Ishikawa (cell line): ENCODE data around the gene RIPOR2.

Experiments
- CEBPB ChIP-seq: IDR thresholded peaks from 2 replicates; pipeline ENCODE4 v1.6.1; 2012
- CREB1 ChIP-seq: IDR thresholded peaks from 2 replicates; pipeline ENCODE4 v1.6.1; 2012; ENCODE audit warnings: low read depth
- EGR1 ChIP-seq: IDR thresholded peaks from 2 replicates; pipeline ENCODE4 v1.6.1; 2012
- EP300 ChIP-seq: IDR thresholded peaks from 2 replicates; pipeline ENCODE4 v1.6.1; 2012; ENCODE audit warnings: borderline replicate concordance
- FOXM1 ChIP-seq: IDR thresholded peaks from 2 replicates; pipeline ENCODE4 v1.6.1; 2012; ENCODE audit warnings: low read depth, borderline replicate concordance
- NFIC ChIP-seq: IDR thresholded peaks from 2 replicates; pipeline ENCODE4 v1.6.1; 2012
- RAD21 ChIP-seq: IDR thresholded peaks from 2 replicates; pipeline ENCODE4 v1.6.1; 2012; ENCODE audit warnings: low read depth
- TAF1 ChIP-seq: IDR thresholded peaks from 2 replicates; pipeline ENCODE4 v1.6.1; 2012; ENCODE audit warnings: low read depth, mild to moderate bottlenecking
- TCF12 ChIP-seq: IDR thresholded peaks from 2 replicates; pipeline ENCODE4 v1.6.1; 2012; ENCODE audit warnings: low read depth
- TEAD4 ChIP-seq: IDR thresholded peaks from 2 replicates; pipeline ENCODE4 v1.6.1; 2012
- YY1 ChIP-seq: IDR thresholded peaks from 2 replicates; pipeline ENCODE4 v1.6.1; 2012; ENCODE audit warnings: low read depth
- ZBTB7A ChIP-seq: IDR thresholded peaks from 2 replicates; pipeline ENCODE4 v1.6.1; 2012; ENCODE audit warnings: low read depth
- TF ChIP-seq, protein P1 (sequence below): IDR thresholded peaks from 2 replicates; pipeline ENCODE4 v1.6.1; 2012
- TF ChIP-seq, protein P2 (sequence below): IDR thresholded peaks from 2 replicates; pipeline ENCODE4 v1.6.1; 2012; ENCODE audit warnings: low read depth, mild to moderate bottlenecking
- TF ChIP-seq, protein P3 (sequence below): IDR thresholded peaks from 2 replicates; pipeline ENCODE4 v1.6.1; 2012

The RIPOR2 gene

DNA sequence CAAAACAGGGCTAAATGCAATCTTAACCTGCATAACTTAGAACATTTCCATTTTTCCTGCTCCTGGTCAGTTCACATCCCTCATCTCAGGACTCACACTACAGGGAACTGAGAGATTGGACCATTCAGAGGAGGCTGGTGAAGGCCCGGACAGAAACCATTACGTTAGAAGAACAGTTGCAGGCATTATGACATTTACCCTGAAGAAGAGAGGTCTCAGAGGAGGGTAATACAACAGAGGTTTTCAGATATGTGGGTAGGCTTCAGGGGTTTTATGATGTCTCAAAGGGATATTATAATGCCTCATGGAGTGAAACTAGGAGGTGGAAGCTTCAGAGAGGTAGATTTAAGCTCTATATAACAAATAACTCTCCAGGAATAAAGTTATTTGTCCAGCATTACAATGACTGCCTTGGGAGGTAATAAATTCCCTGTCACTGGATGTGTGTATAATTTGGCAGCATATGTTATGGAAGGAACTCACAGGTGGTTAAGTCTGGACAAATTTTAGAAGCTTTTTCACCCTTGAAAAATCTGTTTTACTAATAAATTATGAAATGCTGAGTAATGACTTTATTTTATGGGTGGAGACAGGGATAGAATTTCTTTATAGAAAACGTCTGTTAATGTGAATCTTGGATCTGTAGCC, 36.7 kb upstream of the RIPOR2 start:
- TF ChIP-seq EGR1 (no peak), TEAD4 (no peak), YY1 (no peak), TCF12 (no peak), EP300 (no peak), ZBTB7A (no peak), FOXM1 (no peak), CEBPB (no peak), RAD21 (no peak)
- TF ChIP-seq, protein P1, sequence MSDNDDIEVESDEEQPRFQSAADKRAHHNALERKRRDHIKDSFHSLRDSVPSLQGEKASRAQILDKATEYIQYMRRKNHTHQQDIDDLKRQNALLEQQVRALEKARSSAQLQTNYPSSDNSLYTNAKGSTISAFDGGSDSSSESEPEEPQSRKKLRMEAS, result no peak
- TF ChIP-seq, protein P2, sequence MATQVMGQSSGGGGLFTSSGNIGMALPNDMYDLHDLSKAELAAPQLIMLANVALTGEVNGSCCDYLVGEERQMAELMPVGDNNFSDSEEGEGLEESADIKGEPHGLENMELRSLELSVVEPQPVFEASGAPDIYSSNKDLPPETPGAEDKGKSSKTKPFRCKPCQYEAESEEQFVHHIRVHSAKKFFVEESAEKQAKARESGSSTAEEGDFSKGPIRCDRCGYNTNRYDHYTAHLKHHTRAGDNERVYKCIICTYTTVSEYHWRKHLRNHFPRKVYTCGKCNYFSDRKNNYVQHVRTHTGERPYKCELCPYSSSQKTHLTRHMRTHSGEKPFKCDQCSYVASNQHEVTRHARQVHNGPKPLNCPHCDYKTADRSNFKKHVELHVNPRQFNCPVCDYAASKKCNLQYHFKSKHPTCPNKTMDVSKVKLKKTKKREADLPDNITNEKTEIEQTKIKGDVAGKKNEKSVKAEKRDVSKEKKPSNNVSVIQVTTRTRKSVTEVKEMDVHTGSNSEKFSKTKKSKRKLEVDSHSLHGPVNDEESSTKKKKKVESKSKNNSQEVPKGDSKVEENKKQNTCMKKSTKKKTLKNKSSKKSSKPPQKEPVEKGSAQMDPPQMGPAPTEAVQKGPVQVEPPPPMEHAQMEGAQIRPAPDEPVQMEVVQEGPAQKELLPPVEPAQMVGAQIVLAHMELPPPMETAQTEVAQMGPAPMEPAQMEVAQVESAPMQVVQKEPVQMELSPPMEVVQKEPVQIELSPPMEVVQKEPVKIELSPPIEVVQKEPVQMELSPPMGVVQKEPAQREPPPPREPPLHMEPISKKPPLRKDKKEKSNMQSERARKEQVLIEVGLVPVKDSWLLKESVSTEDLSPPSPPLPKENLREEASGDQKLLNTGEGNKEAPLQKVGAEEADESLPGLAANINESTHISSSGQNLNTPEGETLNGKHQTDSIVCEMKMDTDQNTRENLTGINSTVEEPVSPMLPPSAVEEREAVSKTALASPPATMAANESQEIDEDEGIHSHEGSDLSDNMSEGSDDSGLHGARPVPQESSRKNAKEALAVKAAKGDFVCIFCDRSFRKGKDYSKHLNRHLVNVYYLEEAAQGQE, result no peak

DNA sequence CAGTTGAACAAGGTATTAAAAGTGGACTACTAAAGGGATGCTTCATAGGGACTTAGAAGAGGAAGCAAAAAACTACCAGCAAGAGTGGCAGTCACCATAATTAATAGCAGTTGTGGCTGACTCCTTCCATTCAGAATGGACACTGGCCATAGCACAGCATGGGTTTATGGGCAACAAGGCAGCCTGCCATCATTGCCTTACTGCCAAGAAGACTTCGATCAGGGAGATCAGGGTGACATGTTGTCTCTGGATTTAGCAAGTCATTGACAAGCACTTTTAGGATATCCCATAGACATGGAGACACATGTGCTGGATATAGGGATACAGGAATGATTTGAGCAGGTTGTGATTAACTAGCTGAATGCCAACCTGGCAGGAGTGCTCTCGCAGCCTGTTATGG, 35.3 kb upstream of the RIPOR2 start:
- TF ChIP-seq TEAD4 (no peak), FOXM1 (no peak), RAD21 (no peak), EGR1 (no peak), TAF1 (no peak), ZBTB7A (no peak), CEBPB (no peak), CREB1 (no peak), YY1 (no peak), EP300 (no peak), NFIC (no peak), TCF12 (no peak)
- TF ChIP-seq, protein P1, result no peak
- TF ChIP-seq, protein P3, sequence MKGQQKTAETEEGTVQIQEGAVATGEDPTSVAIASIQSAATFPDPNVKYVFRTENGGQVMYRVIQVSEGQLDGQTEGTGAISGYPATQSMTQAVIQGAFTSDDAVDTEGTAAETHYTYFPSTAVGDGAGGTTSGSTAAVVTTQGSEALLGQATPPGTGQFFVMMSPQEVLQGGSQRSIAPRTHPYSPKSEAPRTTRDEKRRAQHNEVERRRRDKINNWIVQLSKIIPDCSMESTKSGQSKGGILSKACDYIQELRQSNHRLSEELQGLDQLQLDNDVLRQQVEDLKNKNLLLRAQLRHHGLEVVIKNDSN, result no peak
- TF ChIP-seq, protein P2, result no peak

DNA sequence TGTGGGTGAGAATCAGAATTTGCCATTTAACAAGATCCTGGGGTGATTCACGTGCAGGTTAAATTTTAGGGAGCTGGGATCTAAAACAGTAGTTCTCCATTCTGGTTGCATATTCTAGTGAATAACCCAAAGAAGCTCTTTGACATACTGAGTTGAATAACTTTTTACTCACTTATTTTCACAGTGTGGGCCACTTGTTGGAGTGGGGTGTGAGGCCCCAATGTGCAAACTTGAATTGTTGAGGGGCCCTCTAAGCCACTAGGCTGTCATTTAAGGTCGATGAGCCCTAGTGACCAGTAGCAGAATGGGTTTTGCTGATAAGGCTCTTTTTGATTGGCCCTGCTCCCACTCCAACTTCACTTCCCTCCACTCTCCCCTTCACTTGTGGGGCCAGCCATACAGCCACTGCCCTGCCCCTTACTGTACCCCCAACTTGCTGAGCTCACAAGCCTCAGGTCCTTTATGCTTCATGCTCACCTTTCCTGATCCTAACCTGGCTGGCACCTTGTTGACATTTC, 33.6 kb upstream of the RIPOR2 start:
- TF ChIP-seq, protein P1, result no peak
- TF ChIP-seq, protein P2, result no peak
- TF ChIP-seq CREB1 (no peak), YY1 (no peak), CEBPB (no peak), TAF1 (no peak), ZBTB7A (no peak), TEAD4 (no peak), TCF12 (no peak), EP300 (no peak), FOXM1 (no peak), RAD21 (no peak), NFIC (no peak), EGR1 (no peak)
- TF ChIP-seq, protein P3, result no peak

DNA sequence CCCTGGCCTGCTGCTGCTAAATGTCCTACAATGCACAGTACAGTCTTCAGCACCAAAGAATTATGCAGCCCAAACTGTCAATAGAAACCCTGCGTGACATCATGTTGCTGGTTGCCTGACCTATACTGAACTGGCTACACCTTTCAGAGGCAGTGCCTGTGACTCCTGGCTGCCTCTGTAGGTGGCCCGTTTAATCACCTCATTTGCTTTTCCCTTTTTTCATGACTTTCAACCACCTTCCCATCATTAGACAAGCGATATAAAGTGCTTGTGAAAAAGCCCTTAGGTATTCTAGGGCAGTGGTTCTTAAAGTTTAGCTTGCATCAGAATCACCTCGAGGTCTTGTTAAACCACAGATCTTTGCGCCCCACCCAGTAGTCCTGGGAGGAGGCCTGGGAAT, 33.0 kb upstream of the RIPOR2 start:
- TF ChIP-seq, protein P2, result no peak
- no peak for TF ChIP-seq CREB1
- no peak for TF ChIP-seq EP300
- TF ChIP-seq TCF12, result no peak
- TF ChIP-seq CEBPB, result no peak
- no peak for TF ChIP-seq ZBTB7A
- TF ChIP-seq, protein P1, result no peak
- TF ChIP-seq TAF1, result no peak
- TF ChIP-seq FOXM1, result no peak
- no peak for TF ChIP-seq TEAD4
- no peak for TF ChIP-seq EGR1
- no peak for TF ChIP-seq NFIC
- TF ChIP-seq, protein P3, result no peak
